Testis (tissue), 3 donors: ENCODE results near the gene PSMD2. TPM values are rescaled to one million over a fixed set of nuclear protein-coding genes. Genes with fewer than 3 reads are reported as not detected.

ENCODE experiments used
- DNase-seq: peaks from one replicate; pipeline ENCODE4 v3.0.0-alpha.2; 2019
- H3K27ac ChIP-seq, 2 donors: fragments of 200-600 bp; sonication (generic); one replicate each; pipeline ENCODE4 v1.5.1; 2019
- H3K27me3 ChIP-seq: fragments of 200-600 bp; sonication (generic); one replicate; pipeline ENCODE4 v1.5.1; 2019
- H3K36me3 ChIP-seq: fragments of 200-600 bp; sonication (generic); one replicate; pipeline ENCODE4 v1.5.1; 2017; ENCODE audit warnings: low read depth; ENCODE audit errors: missing control alignments
- H3K4me1 ChIP-seq: fragments of 200-600 bp; sonication (generic); one replicate; pipeline ENCODE4 v1.5.1; 2019
- H3K4me3 ChIP-seq, 2 donors: fragments of 200-600 bp; sonication (generic); one replicate each; pipeline ENCODE4 v1.5.1; 2017 to 2019
- H3K9me3 ChIP-seq: fragments of 200-600 bp; sonication (generic); one replicate; pipeline ENCODE4 v1.5.1; 2017
- CTCF ChIP-seq, 3 experiments: fragments of 450-650 bp in 2 of 3; fragments of 200-600 bp in 1 of 3; sonication (generic) in 1 of 3; IDR thresholded peaks; one replicate each; pipeline ENCODE4 v1.5.1; 2016 to 2019; ENCODE audit warnings: antibody characterized with exemption in 3 of 3, mild to moderate bottlenecking in 2 of 3, moderate library complexity in 1 of 3
- POLR2A ChIP-seq: fragments of 450-650 bp; IDR thresholded peaks from one replicate; pipeline ENCODE4 v1.6.1; 2017; ENCODE audit warnings: antibody characterized with exemption, mild to moderate bottlenecking, moderate library complexity
- WGBS, 2 donors: methylation state at CpG; one replicate each; pipeline ENCODE4 v1.1.5; 2018; 5-methylcytosine and 5-hydroxymethylcytosine counted together
- intact Hi-C: fragments of 100-400 bp; cut with DNase I; formaldehyde crosslinking; loops from one replicate; pipeline ENCODE4 v1.15.1; 2023; ENCODE audit warnings: low total_unique reads
- polyA plus RNA-seq: library from polyadenylated mRNA; stranded (reverse); fragments of 350-450 nt; fragmentation: Illumina TruSeq; extraction: RNeasy Lipid Tissue Mini Kit (QIAGEN cat#74804); gene quantifications from one replicate; pipeline ENCODE4 v1.2.3, GENCODE V29; 2014; ENCODE audit warnings: low read depth, low replicate concordance; ENCODE audit not compliant: insufficient read depth
- total RNA-seq, 2 donors: library from RNA; depleted of rRNA; stranded (reverse); fragments of >200 nt; gene quantifications; one replicate each; pipeline ENCODE4 v1.2.3, GENCODE V29; 2016

PSMD2 gene
- total and polyA plus RNA-seq, 3 donors from 2014 or later, result 289 to 379 (median 339) TPM

- TF ChIP-seq POLR2A (no peak), CTCF (IDR thresholded peaks at IDR 0.05) (no peak)
- Histone ChIP-seq H3K27me3 (no peaks in the 10 kb centered on the region), H3K9me3 (no peaks in the 10 kb centered on the region), H3K4me3 (no peak overlapping the region), H3K27ac (peak overlapping the region; percentile 27 to 62), H3K4me1 (peaks cover 71% of the 10 kb centered on the region), H3K36me3 (no peaks in the 10 kb centered on the region)
- intact Hi-C loops, result no loop called here
- 66 to 70% methylated on average over 12 of the region's 12 CpGs for WGBS, 2 donors
- DNase-seq, result no peak
Measured at GRCh38 chr3:184347321-184348056, 48.4 kb downstream of the PSMD2 start.

- peak overlapping the region; percentile 27 to 62 for H3K27ac ChIP-seq
- H3K36me3 ChIP-seq, result no peaks in the 10 kb centered on the region
- no peaks in the 10 kb centered on the region for H3K27me3 ChIP-seq
- DNase-seq, result no peak
- TF ChIP-seq POLR2A, result no peak
- no peak for TF ChIP-seq CTCF (IDR thresholded peaks at IDR 0.05)
- H3K9me3 ChIP-seq, result no peaks in the 10 kb centered on the region
- H3K4me1 ChIP-seq, result peaks cover 74% of the 10 kb centered on the region
- no peak overlapping the region for H3K4me3 ChIP-seq
- 80 to 85% methylated on average over 4 of the region's 4 CpGs for WGBS, 2 donors
- intact Hi-C loops, result no loop called here
Measured at GRCh38 chr3:184348057-184348382, 49.0 kb downstream of the PSMD2 start.

GRCh38 chr3:184349563-184350470, 50.8 kb downstream of the PSMD2 start:
- H3K4me1 ChIP-seq, result peaks cover 66% of the 10 kb centered on the region
- intact Hi-C loops, result no loop called here
- peak overlapping the region; percentile 55 to 62 for H3K27ac ChIP-seq
- no peak for TF ChIP-seq POLR2A
- no peak for TF ChIP-seq CTCF (IDR thresholded peaks at IDR 0.05)
- H3K27me3 ChIP-seq, result no peaks in the 10 kb centered on the region
- no peaks in the 10 kb centered on the region for H3K36me3 ChIP-seq
- 40 to 59% methylated on average over 10 of the region's 10 CpGs for WGBS, 2 donors
- H3K9me3 ChIP-seq, result no peaks in the 10 kb centered on the region
- no peak overlapping the region for H3K4me3 ChIP-seq
- DNase-seq, result peak; percentile 79

GRCh38 chr3:184350618-184351017, 51.6 kb downstream of the PSMD2 start:
- intact Hi-C loops, result no loop called here
- Histone ChIP-seq H3K4me3 (no peak overlapping the region), H3K27me3 (no peaks in the 10 kb centered on the region), H3K27ac (peak overlapping the region; percentile 55 to 62), H3K4me1 (peaks cover 62% of the 10 kb centered on the region), H3K9me3 (no peaks in the 10 kb centered on the region), H3K36me3 (no peaks in the 10 kb centered on the region)
- no peak for DNase-seq
- TF ChIP-seq POLR2A (no peak), CTCF (IDR thresholded peaks at IDR 0.05) (no peak)
- 65 to 82% methylated on average over 6 of the region's 6 CpGs for WGBS, 2 donors
